Ishikawa (cell line): Measurements from ENCODE around the gene SAC3D1.

Experiments
- CEBPB ChIP-seq: IDR thresholded peaks from 2 replicates; pipeline ENCODE4 v1.6.1; 2012
- CREB1 ChIP-seq: IDR thresholded peaks from 2 replicates; pipeline ENCODE4 v1.6.1; 2012; ENCODE audit warnings: low read depth
- EGR1 ChIP-seq: IDR thresholded peaks from 2 replicates; pipeline ENCODE4 v1.6.1; 2012
- EP300 ChIP-seq: IDR thresholded peaks from 2 replicates; pipeline ENCODE4 v1.6.1; 2012; ENCODE audit warnings: borderline replicate concordance
- FOXM1 ChIP-seq: IDR thresholded peaks from 2 replicates; pipeline ENCODE4 v1.6.1; 2012; ENCODE audit warnings: low read depth, borderline replicate concordance
- MAX ChIP-seq: IDR thresholded peaks from 2 replicates; pipeline ENCODE4 v1.6.1; 2012
- NFIC ChIP-seq: IDR thresholded peaks from 2 replicates; pipeline ENCODE4 v1.6.1; 2012
- RAD21 ChIP-seq: IDR thresholded peaks from 2 replicates; pipeline ENCODE4 v1.6.1; 2012; ENCODE audit warnings: low read depth
- REST ChIP-seq: IDR thresholded peaks from 2 replicates; pipeline ENCODE4 v1.6.1; 2012; ENCODE audit warnings: low read depth, mild to moderate bottlenecking
- TAF1 ChIP-seq: IDR thresholded peaks from 2 replicates; pipeline ENCODE4 v1.6.1; 2012; ENCODE audit warnings: low read depth, mild to moderate bottlenecking
- TCF12 ChIP-seq: IDR thresholded peaks from 2 replicates; pipeline ENCODE4 v1.6.1; 2012; ENCODE audit warnings: low read depth
- TEAD4 ChIP-seq: IDR thresholded peaks from 2 replicates; pipeline ENCODE4 v1.6.1; 2012
- USF1 ChIP-seq: IDR thresholded peaks from 2 replicates; pipeline ENCODE4 v1.6.1; 2012
- YY1 ChIP-seq: IDR thresholded peaks from 2 replicates; pipeline ENCODE4 v1.6.1; 2012; ENCODE audit warnings: low read depth
- ZBTB7A ChIP-seq: IDR thresholded peaks from 2 replicates; pipeline ENCODE4 v1.6.1; 2012; ENCODE audit warnings: low read depth

The SAC3D1 gene

GRCh38 chr11:65084598-65085375, 43.8 kb downstream of the SAC3D1 start:
- TF ChIP-seq YY1 (no peak), TEAD4 (no peak), ZBTB7A (no peak), EGR1 (no peak), NFIC (no peak), FOXM1 (no peak), CEBPB (no peak), REST (no peak), RAD21 (no peak), TCF12 (no peak), USF1 (no peak), TAF1 (no peak), EP300 (no peak), MAX (no peak), CREB1 (no peak)

DNA sequence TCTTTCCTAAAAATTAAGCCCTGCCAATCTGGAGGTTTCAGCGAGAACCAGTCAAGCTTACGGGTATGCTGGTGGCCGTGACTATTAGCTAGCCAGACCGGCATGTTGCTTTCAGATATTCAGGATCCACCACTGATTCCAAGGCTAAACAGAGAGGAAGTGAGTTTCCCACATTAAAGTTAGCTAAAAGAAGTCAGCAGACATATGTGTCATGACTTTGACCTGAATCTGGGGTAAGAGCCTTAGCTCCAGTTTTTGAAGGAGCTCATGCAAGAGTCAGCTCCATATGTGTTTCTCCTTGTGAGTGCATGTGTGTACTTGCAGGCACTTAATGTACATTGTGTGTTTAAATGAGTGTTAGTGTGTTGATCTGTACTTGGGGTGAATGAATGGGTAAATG, 44.4 kb downstream of the SAC3D1 start:
- TF ChIP-seq CREB1 (no peak), CEBPB (no peak), EGR1 (no peak), MAX (no peak), FOXM1 (no peak), REST (no peak), RAD21 (no peak), TCF12 (no peak), NFIC (no peak), EP300 (no peak), ZBTB7A (no peak), YY1 (no peak), TEAD4 (no peak), TAF1 (no peak), USF1 (no peak)

- TF ChIP-seq CREB1 (no peak), FOXM1 (no peak), MAX (no peak), TCF12 (no peak), EP300 (no peak), USF1 (no peak), RAD21 (no peak), ZBTB7A (no peak), YY1 (no peak)
Measured at GRCh38 chr11:65086809-65087208, 45.8 kb downstream of the SAC3D1 start.

- TF ChIP-seq REST (no peak), NFIC (no peak), TCF12 (no peak), FOXM1 (no peak), YY1 (no peak), TAF1 (no peak), TEAD4 (no peak)
Measured at GRCh38 chr11:65087216-65087615, 46.2 kb downstream of the SAC3D1 start.
